Stomach (tissue), 4 donors: ENCODE results near the gene ST7L.

Experiments
- EP300 ChIP-seq: sonication (generic); formaldehyde crosslinking; IDR thresholded peaks from one replicate; pipeline ENCODE4 v1.6.1; 2017; ENCODE audit warnings: antibody characterized with exemption
- POLR2A ChIP-seq, 4 donors: fragments of 450-650 bp; IDR thresholded peaks; one replicate each; pipeline ENCODE4 v1.6.1; 2016; ENCODE audit warnings: antibody characterized with exemption in 4 of 4, control low read depth in 2 of 4, mild to moderate bottlenecking in 1 of 4, moderate library complexity in 1 of 4
- TF ChIP-seq, protein P1 (sequence below), 7 experiments: fragments of 450-650 bp in 4 of 7; fragments of 200-600 bp in 3 of 7; sonication (generic) in 3 of 7; IDR thresholded peaks; one replicate each; pipeline ENCODE4 v1.5.1; 2016 to 2019; ENCODE audit warnings: antibody characterized with exemption in 7 of 7, control low read depth in 2 of 7, mild to moderate bottlenecking in 1 of 7

DNA sequence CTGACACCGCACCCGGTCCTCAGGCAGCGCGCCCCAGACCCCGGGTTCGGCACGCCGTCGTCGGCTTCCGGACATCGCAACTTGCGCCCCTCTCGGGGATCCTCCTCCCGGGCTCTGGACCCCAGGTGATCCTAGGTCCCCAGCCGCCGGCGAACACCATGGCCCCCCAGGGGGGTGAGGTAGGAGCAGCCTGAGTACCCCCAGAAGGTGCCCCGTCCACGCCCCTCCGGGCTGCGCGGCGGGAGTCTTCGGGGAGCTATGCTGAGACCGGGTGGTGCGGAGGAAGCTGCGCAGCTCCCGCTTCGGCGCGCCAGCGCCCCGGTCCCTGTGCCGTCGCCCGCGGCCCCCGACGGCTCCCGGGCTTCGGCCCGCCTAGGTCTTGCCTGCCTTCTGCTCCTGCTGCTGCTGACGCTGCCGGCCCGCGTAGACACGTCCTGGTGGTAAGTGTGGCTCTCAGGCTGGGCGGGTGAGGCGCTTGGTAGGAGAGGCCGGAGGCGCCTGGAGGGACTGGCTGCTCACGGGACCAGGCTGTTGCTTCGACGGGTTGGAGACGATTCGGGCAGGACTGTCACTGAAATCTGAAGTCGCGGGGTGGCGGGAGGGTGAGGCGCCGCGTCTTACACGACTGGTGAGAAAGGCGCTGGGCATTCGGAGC is 109.8 kb downstream of the ST7L start:
- TF ChIP-seq POLR2A (IDR thresholded peaks at IDR 0.05): no peak
- no peak for TF ChIP-seq EP300
- TF ChIP-seq, protein P1, sequence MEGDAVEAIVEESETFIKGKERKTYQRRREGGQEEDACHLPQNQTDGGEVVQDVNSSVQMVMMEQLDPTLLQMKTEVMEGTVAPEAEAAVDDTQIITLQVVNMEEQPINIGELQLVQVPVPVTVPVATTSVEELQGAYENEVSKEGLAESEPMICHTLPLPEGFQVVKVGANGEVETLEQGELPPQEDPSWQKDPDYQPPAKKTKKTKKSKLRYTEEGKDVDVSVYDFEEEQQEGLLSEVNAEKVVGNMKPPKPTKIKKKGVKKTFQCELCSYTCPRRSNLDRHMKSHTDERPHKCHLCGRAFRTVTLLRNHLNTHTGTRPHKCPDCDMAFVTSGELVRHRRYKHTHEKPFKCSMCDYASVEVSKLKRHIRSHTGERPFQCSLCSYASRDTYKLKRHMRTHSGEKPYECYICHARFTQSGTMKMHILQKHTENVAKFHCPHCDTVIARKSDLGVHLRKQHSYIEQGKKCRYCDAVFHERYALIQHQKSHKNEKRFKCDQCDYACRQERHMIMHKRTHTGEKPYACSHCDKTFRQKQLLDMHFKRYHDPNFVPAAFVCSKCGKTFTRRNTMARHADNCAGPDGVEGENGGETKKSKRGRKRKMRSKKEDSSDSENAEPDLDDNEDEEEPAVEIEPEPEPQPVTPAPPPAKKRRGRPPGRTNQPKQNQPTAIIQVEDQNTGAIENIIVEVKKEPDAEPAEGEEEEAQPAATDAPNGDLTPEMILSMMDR (IDR thresholded peaks at IDR 0.05): no peak
